SJSA1 (cell line): ENCODE measurements around the gene HIPK1. TPM values are rescaled to one million over a fixed set of nuclear protein-coding genes. Genes with fewer than 3 reads are reported as not detected.
A peak's percentile ranks its signal among the peaks of the same experiment; 100 is the strongest.
"Not testable (repeated sequence)": the region's sequence is repeated elsewhere in the genome, so short reads cannot be mapped to it uniquely, and the experiment has no call there.

Source experiments
- DNase-seq, 2 experiments: peaks; one replicate each; pipeline ENCODE4 v3.0.0-alpha.2; 2015 to 2020; ENCODE audit warnings: low spot score in 2 of 2, low read depth in 1 of 2
- H3K27ac ChIP-seq: fragments of 250-450 bp; sonication (Bioruptor Pico); 2 replicates; pipeline ENCODE4 v1.5.1; 2020; ENCODE audit warnings: mild to moderate bottlenecking, moderate library complexity
- H3K27me3 ChIP-seq: fragments of 250-450 bp; sonication (Bioruptor Pico); replicated peaks from 2 replicates; pipeline ENCODE4 v1.5.1; 2020; ENCODE audit warnings: mild to moderate bottlenecking, moderate library complexity
- H3K36me3 ChIP-seq: fragments of 250-450 bp; sonication (Bioruptor Pico); 2 replicates; pipeline ENCODE4 v1.5.1; 2020; ENCODE audit warnings: mild to moderate bottlenecking
- H3K4me1 ChIP-seq: fragments of 250-450 bp; sonication (Bioruptor Pico); replicated peaks from 2 replicates; pipeline ENCODE4 v1.6.1; 2021; ENCODE audit warnings: mild to moderate bottlenecking
- H3K4me3 ChIP-seq: fragments of 250-450 bp; sonication (Bioruptor Pico); 2 replicates; pipeline ENCODE4 v1.5.1; 2020; ENCODE audit warnings: mild to moderate bottlenecking
- H3K9me3 ChIP-seq: fragments of 250-450 bp; sonication (Bioruptor Pico); replicated peaks from 2 replicates; pipeline ENCODE4 v1.5.1; 2020; ENCODE audit warnings: mild to moderate bottlenecking
- total RNA-seq: library from RNA; depleted of rRNA; stranded (reverse); fragments of >200 nt; shearing (Covaris generic); gene quantifications from 2 replicates; pipeline ENCODE4 v1.2.3, GENCODE V29; 2014

Gene HIPK1
- total RNA-seq, 1 experiment from 2014 or later, result 42.0 TPM

DNA sequence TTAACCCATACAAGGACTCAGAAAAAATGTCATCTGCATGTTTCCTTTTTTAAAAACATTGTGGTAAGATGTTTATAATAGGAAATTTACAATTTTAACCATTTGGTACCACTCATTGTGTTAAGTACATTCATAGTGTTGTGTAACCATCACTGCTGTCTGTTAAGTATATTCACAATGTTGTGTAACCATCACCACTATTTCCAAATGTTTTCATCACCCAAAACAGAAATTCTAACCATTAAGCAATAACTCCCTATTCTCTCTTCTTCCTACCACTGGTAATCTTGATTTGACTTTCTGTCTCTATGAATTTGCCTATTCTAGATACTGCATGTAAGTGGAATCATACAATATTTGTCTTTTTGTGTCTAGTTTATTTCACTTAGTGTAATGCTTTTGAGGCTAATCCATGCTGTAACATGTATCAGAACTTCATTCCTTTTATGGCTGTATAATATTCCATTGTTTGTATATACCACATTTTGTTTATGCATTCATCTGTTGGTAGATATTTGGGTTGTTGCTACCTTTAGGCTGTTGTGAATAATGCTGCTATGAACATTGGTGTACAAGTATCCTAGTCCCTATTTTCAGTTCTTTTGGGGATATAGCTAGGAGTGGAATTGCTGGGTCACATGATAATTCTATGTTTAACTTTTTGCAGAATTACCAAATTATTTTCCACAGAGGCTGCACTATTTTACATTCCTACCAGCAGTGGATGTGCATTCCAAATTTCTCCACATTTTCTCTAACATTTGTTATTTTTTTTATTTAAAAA lies 14.1 kb downstream of the HIPK1 start:
- Histone ChIP-seq H3K27me3 (no peaks in the 10 kb centered on the region), H3K4me3 (no peak overlapping the region), H3K27ac (no peak overlapping the region), H3K9me3 (no peaks in the 10 kb centered on the region), H3K4me1 (peaks cover 32% of the 10 kb centered on the region), H3K36me3 (peaks cover 53% of the 10 kb centered on the region)
- DNase-seq, result no peak

DNA sequence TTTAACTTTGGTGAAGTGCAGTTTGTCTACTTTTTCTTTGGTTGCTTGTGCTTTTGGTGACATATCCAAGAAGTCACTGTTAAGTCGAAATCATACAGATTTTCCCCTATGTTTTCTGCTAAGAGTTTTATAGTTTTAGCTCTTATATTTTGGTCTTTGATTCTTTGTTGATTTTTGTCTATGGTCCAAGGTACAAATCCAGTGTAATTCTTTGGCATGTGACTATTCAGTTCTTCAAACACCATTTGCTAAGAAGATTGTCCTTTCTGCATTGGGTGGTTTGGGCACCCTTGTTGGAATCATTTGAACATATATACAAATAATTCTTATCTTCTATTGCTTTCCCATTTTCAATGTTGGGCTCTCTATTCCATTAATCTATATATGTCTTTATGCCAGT lies 16.2 kb downstream of the HIPK1 start:
- Histone ChIP-seq H3K4me1 (peaks cover 24% of the 10 kb centered on the region), H3K4me3 (no peak overlapping the region), H3K9me3 (no peaks in the 10 kb centered on the region), H3K27ac (no peak overlapping the region), H3K36me3 (peaks cover 58% of the 10 kb centered on the region), H3K27me3 (no peaks in the 10 kb centered on the region)
- no peak for DNase-seq

DNA sequence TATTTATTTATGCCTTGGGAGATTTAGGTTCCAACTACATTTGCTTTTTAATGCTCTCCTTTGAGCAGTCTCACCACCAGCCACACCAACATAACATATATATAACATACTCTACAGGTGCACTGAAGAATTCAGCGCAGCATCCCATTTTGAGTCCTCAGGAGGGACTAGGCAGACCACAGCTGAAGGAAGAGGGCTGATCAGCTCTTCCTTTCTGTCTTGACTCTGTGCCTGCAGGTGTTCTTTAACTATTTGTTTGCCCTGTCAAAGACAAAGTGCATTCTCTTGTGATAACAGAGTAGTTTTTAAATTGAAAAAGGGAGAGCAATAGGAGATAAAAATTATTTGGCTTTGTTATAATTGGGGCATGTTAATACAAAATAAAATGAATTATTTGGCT lies 17.0 kb downstream of the HIPK1 start:
- H3K9me3 ChIP-seq, result no peaks in the 10 kb centered on the region
- H3K4me1 ChIP-seq, result peaks cover 24% of the 10 kb centered on the region
- peaks cover 50% of the 10 kb centered on the region for H3K36me3 ChIP-seq
- H3K27ac ChIP-seq, result no peak overlapping the region
- no peak overlapping the region for H3K4me3 ChIP-seq
- DNase-seq, result no peak
- H3K27me3 ChIP-seq, result no peaks in the 10 kb centered on the region

DNA sequence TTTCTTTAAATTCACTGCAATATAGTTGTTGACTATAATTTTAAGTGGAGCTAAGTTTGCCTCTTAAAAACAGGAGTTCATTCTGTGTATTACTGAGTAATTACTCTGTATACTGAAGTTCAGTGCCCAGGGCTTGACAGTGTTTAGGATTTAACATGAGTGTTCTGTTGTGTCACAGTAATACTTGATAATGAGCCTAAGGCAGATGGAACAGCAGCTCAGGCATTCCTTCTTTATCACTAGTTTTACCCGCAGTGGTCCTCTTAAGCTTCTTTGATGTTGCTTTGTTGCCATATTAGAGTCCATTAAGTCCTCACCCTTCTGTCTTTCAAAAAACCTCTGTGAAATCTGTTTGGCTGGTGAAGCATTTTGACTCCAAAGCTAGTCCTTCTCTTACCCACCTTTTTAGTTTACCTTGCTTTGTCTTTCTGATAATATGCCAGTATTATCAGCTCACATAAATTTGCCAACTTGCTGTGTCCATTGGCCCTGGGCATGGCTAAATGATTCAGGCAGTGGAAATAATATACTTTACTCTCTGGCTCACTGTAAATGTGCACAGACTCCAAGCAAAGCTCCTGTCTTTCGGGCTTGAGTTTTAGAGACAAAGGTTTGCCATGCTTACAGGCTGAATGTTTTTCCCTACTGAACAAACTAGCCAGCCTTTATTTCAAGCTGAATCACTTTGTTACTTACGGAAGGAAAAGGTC lies 17.7 kb downstream of the HIPK1 start:
- H3K4me1 ChIP-seq, result peaks cover 24% of the 10 kb centered on the region
- H3K27me3 ChIP-seq, result no peaks in the 10 kb centered on the region
- no peaks in the 10 kb centered on the region for H3K9me3 ChIP-seq
- H3K27ac ChIP-seq, result no peak overlapping the region
- H3K36me3 ChIP-seq, result peaks cover 43% of the 10 kb centered on the region
- no peak for DNase-seq
- no peak overlapping the region for H3K4me3 ChIP-seq

DNA sequence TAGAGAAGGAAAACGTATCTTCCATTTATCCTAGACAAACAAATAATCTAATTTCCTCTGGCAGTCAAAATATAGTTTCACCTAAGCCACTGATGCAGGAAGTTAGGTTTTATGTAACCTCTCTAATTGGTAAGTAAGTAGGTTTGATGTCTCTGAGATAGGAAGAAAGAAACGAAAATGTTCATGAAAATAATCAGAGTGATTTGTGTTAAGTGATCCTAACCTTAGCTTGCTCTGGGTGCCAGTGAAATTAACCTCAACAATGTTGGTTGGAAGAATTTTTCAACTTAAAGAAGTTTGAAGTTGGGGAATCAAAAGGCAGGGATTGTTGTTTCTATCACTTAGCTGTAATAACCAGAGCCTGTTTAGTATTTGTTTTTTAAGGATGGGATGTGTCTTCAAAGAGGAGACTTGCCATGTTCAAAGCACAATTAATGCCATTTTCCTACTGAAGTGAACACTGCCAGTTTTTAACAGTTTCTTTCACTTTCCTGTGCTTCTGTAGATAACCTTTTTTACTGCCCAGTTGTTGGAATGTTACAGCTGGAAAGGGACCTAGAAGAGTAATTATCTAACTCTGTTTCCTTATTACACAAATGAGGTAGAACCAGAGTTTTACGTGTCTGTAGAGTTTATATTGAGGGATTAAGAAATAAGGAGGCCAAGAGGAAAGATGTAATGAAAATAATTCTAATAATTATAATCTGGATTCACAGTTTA lies 18.4 kb downstream of the HIPK1 start:
- no peak overlapping the region for H3K4me3 ChIP-seq
- H3K27ac ChIP-seq, result no peak overlapping the region
- H3K27me3 ChIP-seq, result no peaks in the 10 kb centered on the region
- H3K9me3 ChIP-seq, result no peaks in the 10 kb centered on the region
- H3K4me1 ChIP-seq, result peaks cover 24% of the 10 kb centered on the region
- peaks cover 35% of the 10 kb centered on the region for H3K36me3 ChIP-seq
- DNase-seq, result no peak

DNA sequence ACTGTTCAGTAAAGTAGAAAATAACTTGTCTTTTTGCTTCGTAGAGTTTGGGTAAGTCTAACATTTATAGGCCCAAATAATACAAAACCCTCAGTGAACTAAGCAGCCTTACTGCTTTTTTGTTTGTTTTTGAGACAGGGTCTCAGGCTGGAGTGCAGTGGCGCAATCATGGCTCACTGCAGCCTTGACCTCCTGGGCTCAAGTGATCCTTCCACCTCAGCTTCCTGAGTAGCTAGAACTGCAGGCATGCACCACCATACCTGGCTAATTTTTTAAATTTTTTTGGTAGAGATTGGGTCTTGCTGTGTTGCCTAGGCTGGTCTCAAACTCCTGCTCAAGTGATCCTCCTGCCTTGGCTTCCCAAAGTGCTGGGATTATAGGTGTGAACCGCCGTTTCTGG lies 19.0 kb downstream of the HIPK1 start:
- not testable (repeated sequence) for H3K9me3 ChIP-seq, DNase-seq, H3K27me3 ChIP-seq, H3K4me3 ChIP-seq, H3K27ac ChIP-seq
- peaks cover 24% of the 10 kb centered on the region for H3K4me1 ChIP-seq
- peaks cover 29% of the 10 kb centered on the region for H3K36me3 ChIP-seq

DNA sequence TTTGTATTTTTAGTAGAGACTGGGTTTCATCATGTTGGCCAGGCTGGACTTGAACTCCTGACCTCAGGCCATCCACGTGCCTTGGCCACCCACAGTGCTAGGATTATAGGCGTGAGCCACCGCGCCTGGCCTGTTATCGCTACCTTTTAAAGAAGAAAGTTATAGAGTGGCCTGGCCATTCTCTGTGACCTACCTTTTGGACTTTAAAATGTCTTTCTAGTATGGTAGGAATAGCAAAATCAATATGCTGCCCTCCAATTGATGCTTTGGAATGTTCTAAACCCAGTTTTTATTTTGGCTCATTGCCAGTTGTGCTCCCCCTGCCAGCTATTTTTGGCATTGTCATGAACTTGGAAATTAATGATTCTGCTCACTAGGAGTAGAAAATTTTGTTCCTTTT lies 19.9 kb downstream of the HIPK1 start:
- H3K27ac ChIP-seq, result no peak overlapping the region
- DNase-seq, result peak in 1 of 2 experiments; percentile 26

DNA sequence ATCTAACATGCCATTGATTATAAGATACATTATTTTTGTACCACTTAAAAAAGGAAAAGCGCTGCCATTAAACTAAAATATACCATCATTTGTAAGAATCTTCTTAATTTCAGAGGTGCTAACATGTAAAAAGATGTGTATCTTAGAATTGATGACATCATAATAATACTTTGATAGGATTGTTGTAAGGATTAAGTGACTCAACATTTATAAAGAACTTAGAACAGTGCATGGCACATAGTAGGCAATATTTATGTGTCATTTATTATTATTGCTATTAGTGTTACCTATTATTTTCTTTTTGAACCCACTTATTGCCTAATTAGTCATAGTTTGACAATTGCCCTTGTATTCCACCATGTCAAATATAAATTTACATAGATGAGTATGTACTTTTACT lies 21.8 kb downstream of the HIPK1 start:
- Histone ChIP-seq H3K4me1 (peaks cover 24% of the 10 kb centered on the region), H3K27ac (no peak overlapping the region), H3K36me3 (peaks cover 26% of the 10 kb centered on the region), H3K4me3 (no peak overlapping the region), H3K27me3 (no peaks in the 10 kb centered on the region), H3K9me3 (no peaks in the 10 kb centered on the region)
- DNase-seq, result no peak

More for the DNA sequence above, 19.9 kb downstream of the HIPK1 start:
- peaks cover 24% of the 10 kb centered on the region for H3K4me1 ChIP-seq
- no peaks in the 10 kb centered on the region for H3K9me3 ChIP-seq
- H3K4me3 ChIP-seq, result no peak overlapping the region
- peaks cover 25% of the 10 kb centered on the region for H3K36me3 ChIP-seq
- H3K27me3 ChIP-seq, result no peaks in the 10 kb centered on the region

DNA sequence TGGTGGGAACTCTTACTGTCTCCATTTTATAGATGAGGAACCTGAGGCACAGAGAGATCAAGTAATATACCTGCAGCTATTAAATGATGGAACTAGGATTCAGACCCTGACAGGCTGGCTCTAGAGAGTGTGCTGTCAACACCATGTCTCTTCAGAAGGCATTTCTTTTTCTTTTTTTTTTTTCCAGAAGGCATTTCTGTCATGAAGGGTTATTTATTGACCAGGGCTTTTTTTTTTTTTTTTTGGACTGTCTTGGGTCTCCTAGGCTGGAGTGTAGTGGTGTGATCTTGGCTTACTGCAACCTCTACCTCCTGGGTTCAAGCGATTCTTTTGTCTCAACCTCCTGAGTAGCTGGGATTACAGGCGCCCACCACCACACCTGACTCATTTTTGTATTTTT lies 22.6 kb downstream of the HIPK1 start:
- H3K36me3 ChIP-seq, result peaks cover 32% of the 10 kb centered on the region
- no peaks in the 10 kb centered on the region for H3K27me3 ChIP-seq
- H3K4me3 ChIP-seq, result no peak overlapping the region
- no peak overlapping the region for H3K27ac ChIP-seq
- peaks cover 22% of the 10 kb centered on the region for H3K4me1 ChIP-seq
- no peaks in the 10 kb centered on the region for H3K9me3 ChIP-seq
- DNase-seq, result no peak

DNA sequence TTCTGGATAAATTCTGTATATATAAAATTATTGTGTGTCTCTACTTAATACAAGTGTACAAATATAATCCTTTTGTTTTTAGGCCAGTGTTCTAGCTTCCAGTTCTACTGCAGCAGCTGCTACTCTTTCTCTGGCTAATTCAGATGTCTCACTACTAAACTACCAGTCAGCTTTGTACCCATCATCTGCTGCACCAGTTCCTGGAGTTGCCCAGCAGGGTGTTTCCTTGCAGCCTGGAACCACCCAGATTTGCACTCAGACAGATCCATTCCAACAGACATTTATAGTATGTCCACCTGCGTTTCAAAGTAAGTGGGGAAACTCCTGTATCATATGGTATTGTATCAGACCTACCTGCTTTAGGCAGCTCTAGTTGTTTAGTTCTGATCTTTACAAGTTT lies 28.9 kb downstream of the HIPK1 start:
- Histone ChIP-seq H3K27ac (no peak overlapping the region), H3K4me1 (no peaks in the 10 kb centered on the region), H3K4me3 (no peak overlapping the region), H3K27me3 (no peaks in the 10 kb centered on the region), H3K9me3 (no peaks in the 10 kb centered on the region), H3K36me3 (peaks cover 71% of the 10 kb centered on the region)
- DNase-seq, result no peak

DNA sequence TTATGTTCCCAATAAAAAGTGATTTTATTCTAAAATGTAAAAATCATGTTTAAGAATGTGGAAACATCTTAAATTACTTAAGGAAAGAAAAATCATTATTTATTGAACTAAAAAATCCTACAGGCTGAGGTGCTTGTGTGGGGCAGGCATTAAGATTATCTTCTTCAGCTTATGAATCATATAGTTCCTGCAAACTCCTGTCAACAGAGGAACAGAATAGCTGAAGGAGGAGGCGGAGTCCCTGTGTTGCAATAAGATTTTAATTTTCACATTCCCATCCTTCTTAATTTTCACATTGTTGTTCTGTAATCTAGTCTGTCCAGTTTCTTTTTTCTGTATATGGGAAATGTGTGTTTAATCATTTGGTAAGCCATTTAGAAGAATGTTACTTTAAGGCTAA lies 29.6 kb downstream of the HIPK1 start:
- Histone ChIP-seq H3K9me3 (no peaks in the 10 kb centered on the region), H3K27ac (no peak overlapping the region), H3K27me3 (no peaks in the 10 kb centered on the region), H3K4me3 (no peak overlapping the region), H3K36me3 (peaks cover 78% of the 10 kb centered on the region), H3K4me1 (no peaks in the 10 kb centered on the region)
- DNase-seq, result no peak

DNA sequence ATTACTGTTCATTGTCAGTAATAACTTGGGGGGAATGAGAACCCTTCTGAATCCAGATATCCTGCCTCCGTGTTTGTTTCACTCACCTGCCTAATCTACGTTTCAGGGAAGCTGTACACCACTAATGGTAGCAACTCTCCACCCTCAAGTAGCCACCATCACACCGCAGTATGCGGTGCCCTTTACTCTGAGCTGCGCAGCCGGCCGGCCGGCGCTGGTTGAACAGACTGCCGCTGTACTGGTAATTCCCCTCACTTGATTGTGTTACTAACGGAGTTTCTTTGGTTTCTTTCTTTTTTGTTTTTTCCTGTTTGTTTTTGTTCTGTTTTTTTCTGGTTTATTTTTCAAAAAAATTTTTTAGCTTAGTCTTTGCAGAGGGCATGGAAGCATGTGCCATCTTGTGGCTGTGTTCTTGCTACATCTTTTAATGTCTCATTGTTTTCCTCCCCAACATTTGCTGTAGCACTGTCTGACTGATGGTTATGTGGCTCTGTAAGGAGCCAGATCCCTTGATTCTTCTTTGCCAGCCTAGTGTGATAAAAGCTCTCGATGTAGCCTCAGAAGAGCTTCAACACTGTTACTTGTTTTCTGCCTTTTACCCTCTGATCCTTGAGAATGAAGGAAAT lies 34.3 kb downstream of the HIPK1 start:
- Histone ChIP-seq H3K27me3 (no peaks in the 10 kb centered on the region), H3K36me3 (peaks cover 89% of the 10 kb centered on the region), H3K9me3 (no peaks in the 10 kb centered on the region), H3K4me1 (no peaks in the 10 kb centered on the region), H3K4me3 (no peak overlapping the region), H3K27ac (no peak overlapping the region)
- no peak for DNase-seq

DNA sequence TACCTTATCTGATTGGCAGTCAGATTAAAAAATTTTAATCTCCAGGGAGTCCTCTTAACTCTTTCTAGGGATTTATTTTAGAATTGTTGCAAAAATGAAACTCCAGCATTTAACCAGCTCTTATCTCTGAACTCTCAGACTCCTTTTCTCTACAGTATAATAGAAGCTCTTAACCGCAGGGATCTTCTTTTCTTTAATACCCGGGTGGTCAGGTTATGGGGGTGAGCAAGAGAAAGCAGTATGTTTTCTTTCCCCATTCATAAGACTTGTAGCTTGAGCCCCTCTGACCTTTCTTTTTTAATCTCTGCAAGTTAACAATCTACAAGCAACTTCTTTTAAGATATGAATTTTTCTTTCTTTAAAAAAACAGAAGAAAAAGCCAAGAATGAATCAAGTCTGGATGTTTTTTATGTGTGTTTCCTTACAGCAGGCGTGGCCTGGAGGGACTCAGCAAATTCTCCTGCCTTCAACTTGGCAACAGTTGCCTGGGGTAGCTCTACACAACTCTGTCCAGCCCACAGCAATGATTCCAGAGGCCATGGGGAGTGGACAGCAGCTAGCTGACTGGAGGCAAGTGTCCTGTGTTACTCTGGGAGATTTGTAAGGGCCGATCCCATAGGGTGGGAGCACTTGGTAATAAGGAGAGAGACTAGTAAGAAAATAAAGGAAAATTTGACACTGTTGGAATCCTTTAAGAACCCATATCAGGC lies 36.7 kb downstream of the HIPK1 start:
- no peak for DNase-seq
- no peaks in the 10 kb centered on the region for H3K9me3 ChIP-seq

More for the DNA sequence above, 36.7 kb downstream of the HIPK1 start:
- Histone ChIP-seq H3K36me3 (peaks cover 91% of the 10 kb centered on the region), H3K4me1 (no peaks in the 10 kb centered on the region), H3K27me3 (no peaks in the 10 kb centered on the region), H3K4me3 (no peak overlapping the region), H3K27ac (no peak overlapping the region)
